HG03103 (cell line): Measurements from ENCODE around the gene ZNF365.

Experiments used
- ATAC-seq: cut with Tn5 transposase; IDR thresholded peaks from one replicate; pipeline ENCODE4 v1.9.1; 2021; ENCODE audit warnings: low read depth; ENCODE audit not compliant: unreplicated experiment

Gene ZNF365

DNA sequence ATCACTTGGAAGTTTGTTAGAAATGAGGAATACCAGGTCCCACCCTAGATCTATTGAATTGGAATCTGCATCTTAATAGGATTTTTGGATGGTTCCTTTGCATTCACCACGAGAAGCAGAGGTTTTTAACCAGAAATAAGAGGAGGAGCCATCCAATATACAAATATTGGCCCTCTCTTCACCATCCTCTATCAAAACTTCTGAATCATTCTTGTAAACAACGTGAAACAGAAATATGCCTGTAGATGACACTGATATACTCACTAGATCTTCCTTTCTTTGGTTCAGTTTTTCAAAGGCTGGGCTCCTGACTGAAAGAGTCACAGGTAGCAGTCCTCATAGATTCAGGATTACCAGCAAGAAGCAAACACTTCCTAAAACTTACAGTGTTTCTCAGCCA, 39.5 kb downstream of the ZNF365 start:
- no peak for ATAC-seq

DNA sequence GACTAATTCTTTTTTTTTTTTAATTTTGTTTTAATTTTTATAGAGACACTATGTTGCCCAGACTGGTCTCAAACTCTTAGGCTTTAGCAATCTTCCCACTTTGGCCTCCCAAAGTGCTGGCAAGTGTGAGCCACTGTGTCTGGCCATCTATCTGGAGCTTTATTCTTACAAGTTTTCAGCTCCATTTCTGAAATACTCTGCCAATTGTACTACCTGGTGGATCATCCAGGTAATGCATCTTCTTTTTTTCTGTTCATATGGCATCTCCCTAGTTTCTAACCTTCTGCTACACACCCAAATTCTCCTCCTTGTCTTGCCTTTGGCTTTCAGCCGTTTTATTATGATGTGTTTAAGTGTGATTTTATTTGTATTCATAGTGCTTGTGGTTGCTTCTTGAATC, 40.2 kb downstream of the ZNF365 start:
- ATAC-seq = no peak

DNA sequence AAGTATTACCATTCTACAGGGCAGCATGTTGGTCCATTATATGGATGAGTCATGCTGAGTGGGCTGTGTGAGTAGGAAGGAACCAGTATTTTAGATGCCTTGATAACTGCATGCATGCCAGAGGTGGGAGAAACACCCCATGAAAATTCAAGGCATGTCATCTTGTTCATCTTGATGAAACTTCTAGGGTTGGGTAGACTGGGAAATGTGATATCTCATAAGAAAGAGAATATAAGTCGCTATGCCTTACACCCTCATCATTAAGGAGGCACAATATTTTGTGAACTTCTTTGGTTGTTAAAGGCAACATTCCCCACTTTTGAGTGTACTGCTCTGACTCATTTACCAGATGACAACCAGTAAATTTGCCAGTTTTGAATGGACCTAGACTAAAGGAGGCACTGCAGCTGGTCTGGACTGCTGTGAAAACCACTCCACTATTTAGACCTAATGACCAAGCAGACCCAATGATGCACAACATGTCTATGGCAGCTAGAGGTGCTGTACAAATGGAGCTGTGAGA, 48.0 kb downstream of the ZNF365 start:
- ATAC-seq = no peak

DNA sequence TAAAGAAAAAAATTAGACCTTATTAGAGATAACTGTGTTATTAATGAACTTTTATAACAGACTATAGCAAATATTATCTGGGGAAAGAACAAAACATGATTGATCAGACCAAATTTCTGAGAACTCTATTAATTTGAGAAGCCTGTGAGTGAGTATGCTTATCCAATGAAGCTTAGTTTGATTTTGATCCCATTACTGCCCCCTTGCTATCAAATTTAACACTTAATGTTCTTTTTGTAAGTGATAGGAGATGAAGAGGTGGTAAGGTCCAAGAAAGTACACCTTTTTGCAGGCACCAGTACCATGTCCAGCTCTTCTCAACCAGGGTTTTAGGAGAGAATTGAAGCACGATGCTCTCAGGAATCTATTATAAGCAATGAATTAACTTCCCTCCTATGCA, 49.9 kb downstream of the ZNF365 start:
- ATAC-seq = no peak

DNA sequence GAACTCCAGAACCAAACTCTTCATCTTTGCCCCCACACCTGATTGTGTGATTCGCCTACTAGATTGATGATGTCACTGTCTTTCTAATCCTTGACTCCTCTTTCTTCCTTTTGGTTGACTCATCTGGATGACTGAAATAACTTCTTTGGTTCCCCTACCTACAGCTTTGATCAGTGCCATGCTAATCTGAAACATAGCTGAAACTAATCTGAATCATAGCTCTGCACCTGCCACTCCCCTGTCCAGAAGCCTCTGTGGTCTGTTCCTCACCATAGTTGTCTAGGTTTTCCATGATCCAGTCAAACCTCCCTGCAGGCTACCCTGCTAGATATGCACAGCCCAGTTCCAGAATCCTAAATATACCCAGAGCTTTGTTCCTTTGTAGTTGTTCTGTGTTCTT, 51.9 kb downstream of the ZNF365 start:
- no peak for ATAC-seq

DNA sequence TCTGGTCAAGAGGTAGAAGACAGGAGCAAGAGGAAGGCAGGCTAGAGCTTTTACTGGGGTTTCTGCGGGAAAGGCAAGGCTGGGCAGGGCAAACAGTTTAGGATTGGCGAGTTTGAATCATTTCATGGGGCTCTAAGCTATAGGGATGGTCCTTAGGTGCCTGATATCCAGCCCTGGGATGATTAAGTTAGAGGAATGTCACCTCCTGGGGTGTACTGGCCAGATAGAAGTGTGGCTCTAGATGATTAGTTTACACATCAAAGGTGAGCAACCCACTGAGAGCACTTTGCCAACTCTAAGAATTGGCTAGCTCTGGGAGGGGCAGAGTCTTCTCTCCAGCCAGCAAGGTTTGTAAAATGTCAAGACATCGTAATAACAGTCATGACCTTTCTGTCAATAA, 52.4 kb downstream of the ZNF365 start:
- no peak for ATAC-seq

DNA sequence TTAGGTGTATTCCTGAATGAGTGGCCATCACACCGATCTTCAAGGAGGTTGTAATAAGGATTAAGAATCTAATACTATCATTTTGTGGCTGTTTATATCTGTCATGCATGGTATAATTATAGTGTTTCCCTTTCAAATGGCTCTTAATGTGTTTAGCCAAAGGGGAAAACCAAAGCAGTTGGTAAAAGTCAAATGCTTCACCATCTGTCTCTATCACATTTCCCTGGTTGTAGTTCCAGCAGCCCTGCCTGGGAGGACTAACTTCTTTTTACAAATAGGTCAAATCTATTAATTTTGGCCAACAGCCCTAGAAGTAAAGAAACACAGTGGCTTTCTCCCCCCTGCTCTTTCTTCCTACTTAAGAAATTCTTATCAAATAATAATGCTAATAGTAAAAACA, 56.7 kb downstream of the ZNF365 start:
- no peak for ATAC-seq

DNA sequence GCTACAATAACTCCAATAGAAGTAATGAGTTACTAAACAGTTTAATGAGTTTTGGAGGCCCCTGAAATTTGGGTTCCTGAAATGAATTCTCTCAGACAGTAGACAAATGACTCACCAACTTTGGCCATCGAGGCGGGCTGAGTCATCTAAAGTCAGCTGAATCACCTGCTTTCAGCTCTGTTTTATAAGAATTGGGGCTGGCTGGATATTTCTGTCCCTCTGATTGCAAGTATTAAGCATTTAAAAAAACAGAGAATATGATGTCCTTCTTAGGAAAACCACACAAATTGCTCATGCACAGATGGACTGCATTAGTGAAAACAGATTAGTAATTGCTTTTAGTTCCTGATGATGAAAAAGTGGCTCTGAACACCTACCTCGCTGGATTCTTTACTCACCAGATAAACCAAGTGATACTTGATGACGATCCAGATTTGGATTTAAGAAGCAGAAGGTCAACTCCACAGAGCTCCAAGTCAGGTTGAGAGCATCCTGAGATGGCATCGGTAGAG, 59.1 kb downstream of the ZNF365 start:
- peak; percentile 79 for ATAC-seq

DNA sequence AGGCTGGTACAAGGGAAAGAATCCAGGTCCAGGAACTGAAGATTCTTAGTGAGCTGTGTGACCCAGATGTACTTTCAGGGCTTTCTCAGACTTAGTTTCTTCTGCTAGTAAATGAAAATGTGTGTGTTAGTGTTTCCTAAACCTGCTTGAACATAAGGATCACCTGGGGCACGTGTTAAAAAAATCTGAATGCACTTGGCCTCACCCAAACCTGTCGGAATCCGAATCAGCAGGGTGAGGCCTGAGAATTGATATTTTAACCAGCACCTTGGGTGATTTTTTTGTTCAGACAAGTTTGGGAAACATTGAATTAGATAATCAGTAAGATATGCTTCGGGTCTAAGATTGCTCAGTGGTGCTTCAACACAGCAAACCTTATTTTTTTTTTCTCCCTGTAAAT, 59.7 kb downstream of the ZNF365 start:
- no peak for ATAC-seq

DNA sequence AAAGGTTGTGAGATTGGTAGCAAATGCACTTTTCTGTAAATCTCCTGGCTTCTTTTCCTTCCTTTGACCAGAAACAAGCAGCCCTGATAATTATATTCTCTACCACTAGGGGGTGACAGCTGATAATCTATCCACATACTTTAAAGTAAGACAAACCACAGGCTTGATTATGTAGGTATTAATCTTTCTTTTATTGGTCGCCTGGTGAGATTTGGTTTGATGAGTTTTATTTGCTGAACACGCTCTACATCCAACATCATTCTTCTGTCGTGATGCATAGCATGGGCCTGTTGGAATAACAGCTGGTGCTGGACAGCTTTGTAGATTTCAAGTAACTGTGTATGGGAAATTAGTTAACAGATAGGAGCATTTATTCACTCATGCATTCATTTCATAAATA, 63.5 kb downstream of the ZNF365 start:
- no peak for ATAC-seq

DNA sequence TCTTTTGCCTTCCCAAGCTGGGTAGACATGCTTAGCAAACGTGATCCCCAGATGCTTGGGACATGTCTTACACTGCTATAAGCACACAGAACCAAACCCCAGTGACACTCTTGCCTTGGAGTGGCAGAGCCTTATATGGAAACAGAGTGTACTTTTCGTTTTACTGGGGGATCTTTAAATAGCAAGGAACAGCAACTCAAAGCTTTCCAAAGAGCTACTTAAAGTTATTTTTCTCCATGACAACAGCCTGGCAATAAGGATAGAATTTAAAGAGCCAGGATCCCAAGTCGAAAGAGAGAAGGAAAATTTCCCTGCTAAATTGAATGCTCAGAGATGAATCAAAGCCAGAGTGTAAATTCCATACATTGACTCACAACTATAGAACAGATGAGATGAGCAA, 67.8 kb downstream of the ZNF365 start:
- ATAC-seq = no peak

DNA sequence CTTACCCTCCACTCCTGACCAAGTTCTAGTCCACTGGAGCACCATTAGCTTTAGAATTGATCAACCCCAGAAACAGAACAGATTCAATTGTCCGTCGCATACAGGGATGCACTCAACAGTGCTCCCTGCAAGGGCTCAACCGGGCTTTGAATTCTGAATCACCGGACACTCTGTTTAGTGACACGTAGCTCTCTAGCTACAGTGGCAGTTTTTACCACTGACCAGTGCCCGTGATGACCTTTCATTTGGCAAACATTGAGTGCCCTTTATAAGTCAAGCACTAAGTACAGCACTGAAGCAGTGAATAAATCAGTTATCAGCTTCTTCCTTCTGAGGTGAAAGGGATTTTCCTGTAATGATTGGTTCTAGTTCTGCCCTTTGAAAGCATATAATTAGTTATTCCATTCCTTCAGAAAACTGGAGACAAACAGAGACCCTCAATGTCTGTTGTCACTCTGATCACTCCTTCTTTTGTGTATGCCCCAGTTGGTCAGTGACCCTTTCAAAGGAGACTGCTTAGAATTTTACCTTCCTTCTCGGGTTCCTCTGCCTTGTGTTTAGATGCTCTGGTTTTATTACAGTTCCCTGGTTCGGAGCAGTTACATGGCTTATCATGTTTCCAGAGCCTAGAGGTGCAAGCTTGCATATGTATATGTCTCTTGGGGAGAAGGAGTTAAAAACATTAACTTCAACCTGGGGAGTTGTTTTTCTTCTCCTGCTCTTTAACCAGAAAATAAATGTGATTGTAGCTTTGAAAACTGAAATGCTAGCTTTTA, 68.9 kb downstream of the ZNF365 start:
- no peak for ATAC-seq

DNA sequence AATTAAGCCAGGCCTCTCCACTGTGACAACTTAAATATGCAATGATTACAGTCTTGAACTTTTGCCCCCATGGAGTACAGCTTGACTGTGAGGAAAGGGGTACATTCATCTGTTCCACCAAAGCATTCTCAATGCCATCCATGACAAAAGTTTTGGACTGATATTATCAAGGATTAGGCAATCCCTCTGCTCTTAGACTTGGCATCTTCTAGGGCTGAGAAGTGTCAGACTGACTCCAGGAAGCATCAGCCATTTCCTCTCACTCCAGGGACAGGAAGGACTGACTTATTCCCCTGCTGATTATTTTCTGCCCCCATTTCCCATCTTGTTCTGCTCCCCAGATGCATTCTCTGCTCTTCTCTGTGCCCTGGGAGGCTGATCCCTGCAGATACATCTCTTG, 69.7 kb downstream of the ZNF365 start:
- no peak for ATAC-seq

DNA sequence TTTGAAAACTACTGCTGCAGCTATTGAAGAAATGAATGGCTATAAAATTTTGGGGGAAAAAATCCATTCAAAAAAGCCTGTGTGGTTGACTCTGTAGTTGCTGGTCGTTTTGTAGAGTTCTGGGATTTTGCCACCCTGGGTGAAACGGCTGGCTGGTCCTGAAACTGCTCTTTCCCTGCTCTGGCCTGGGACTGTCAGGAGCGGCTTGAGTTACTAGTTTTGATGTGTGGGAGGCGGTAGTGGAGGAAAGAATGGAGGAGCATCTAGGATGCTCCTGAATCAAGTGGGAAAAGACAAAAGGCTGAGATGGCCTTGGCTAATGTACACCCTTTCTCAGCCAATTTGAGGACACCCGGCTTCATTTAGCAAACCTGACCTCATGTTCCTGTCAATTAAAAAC, 72.5 kb downstream of the ZNF365 start:
- ATAC-seq = no peak

DNA sequence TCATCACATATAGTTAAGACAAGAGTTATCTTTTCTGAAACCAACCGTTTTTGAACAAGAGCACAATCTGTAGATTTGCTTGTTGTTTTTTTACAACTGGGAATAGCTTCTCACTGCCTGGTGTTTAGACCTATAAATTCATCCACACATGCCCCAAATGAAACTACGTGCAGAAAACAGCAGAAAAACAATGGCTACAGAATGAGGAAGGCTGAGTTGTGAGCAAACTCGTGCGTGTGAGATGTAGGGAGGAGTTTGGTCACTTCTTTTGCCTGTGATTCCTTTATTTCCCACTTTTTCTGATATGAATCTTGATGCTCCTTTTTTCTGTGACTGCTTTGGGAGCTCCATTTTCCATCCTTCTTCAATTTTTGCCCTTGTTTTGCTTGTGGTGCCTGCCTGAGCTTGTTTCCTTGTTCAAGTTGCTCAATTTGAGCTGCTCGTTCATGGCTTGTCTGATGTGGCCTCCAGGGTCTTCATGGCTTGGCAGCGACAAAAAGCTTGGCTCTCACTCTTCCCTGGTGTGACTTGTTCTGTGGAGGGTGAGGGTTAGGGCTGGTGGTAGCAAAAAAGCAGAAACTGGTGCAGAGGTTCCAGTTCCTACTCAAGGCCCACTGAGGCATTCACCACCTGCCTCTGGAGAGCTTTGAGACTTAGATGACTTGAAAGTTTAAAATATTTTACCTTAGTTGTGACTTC, 76.9 kb downstream of the ZNF365 start:
- ATAC-seq = no peak

DNA sequence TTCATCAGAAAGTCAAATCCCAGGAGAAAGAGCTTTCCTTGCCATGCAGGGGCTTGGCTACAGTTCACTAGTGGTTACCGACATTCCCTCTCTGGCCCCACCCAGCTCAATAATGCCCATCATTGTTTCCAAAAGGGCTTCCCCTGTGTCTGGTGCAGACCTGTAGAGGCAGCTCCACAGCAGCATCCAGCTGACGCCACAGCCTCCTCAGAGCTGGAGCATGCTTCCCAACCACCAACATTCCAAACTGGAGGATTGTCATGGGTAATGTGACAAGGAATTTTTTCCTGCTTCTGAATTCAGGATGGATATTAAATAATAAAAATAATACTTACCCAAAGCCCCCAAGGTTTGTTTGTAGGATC, 77.4 kb downstream of the ZNF365 start:
- no peak for ATAC-seq
